ENCODE measurements around the gene PPIL1. TPM values are rescaled to one million over a fixed set of nuclear protein-coding genes. Genes with fewer than 3 reads are reported as not detected.

The PPIL1 gene
- total RNA-seq = 10 to 100 TPM; 20.9 to 38.8 (median 22.1) TPM
- polyA plus RNA-seq = 10 to 100 TPM; 18.1 to 92.3 (median 40.4) TPM
- long read RNA-seq, donor 1, transcript PPIL1-201 (4 exons, 1,739 nt) = major isoform, 18 of 18 reads
- long read RNA-seq, donor 1, partial matches to known transcripts = 0 of 18 reads
- long read RNA-seq, donor 1, other reads (novel, unspliced or antisense) = 0 of 18 reads
- long read RNA-seq, donor 2, transcript PPIL1-201 (4 exons, 1,739 nt) = major isoform, 15 of 15 reads
- long read RNA-seq, donor 2, partial matches to known transcripts = 0 of 15 reads
- long read RNA-seq, donor 2, other reads (novel, unspliced or antisense) = 0 of 15 reads

GRCh38 chr6:36874443-36875249 is at the start of gene PPIL1:
TSS of gene PPIL1 (minus strand) at chr6:36874803. CDS start at chr6:36874772, 31 bp downstream.
- H3K4me3 ChIP-seq = peak within 1 kb of the TSS; percentile 79
- no peak for TF ChIP-seq CTCF (IDR thresholded peaks at IDR 0.05)
- DNase-seq (peak; percentile 85 to 93), ATAC-seq (peak; percentile 92 to 97 (median 94))
- no peaks in the 10 kb centered on the region for H3K27me3 ChIP-seq (ENCODE audit: insufficient read depth in 3 of 3, low read length in 2 of 3)
- no peaks in the 10 kb centered on the region for H3K9me3 ChIP-seq
- WGBS, 3 donors = 0% methylated on average over 54 of the region's 54 CpGs
- peaks cover 5% of the 10 kb centered on the region for H3K4me1 ChIP-seq
- H3K36me3 ChIP-seq (ENCODE audit: insufficient read depth in 1 of 2, low read depth in 1 of 2) = peaks cover 0 to 21% of the 10 kb centered on the region in 2 donors
- intact Hi-C loops (cut with DNase I) = no loop called here
- H3K27ac ChIP-seq = peak within 1 kb of the TSS; percentile 87

- H3K4me1 ChIP-seq = peaks cover 35% of the 10 kb centered on the region
- DNase-seq = no peak
- ATAC-seq = no peak
- no peak for TF ChIP-seq CTCF (IDR thresholded peaks at IDR 0.05)
- 79 to 95% (median 90%) methylated on average over 4 of the region's 4 CpGs for WGBS, 3 donors
- intact Hi-C loops (cut with DNase I) = no loop called here
- H3K27ac ChIP-seq = no peak overlapping the region
- peaks cover 5 to 73% of the 10 kb centered on the region in 2 donors for H3K36me3 ChIP-seq (ENCODE audit: insufficient read depth in 1 of 2, low read depth in 1 of 2)
- no peak overlapping the region for H3K4me3 ChIP-seq
- no peaks in the 10 kb centered on the region for H3K9me3 ChIP-seq
- H3K27me3 ChIP-seq (ENCODE audit: insufficient read depth in 3 of 3, low read length in 2 of 3) = no peaks in the 10 kb centered on the region
Observed at GRCh38 chr6:36924131-36924530, 49.5 kb upstream of the PPIL1 start.

GRCh38 chr6:36920546-36920945 is 45.9 kb upstream of the PPIL1 start:
- TF ChIP-seq CTCF (IDR thresholded peaks at IDR 0.05) = no peak
- peaks cover 12 to 100% of the 10 kb centered on the region in 2 donors for H3K36me3 ChIP-seq (ENCODE audit: insufficient read depth in 1 of 2, low read depth in 1 of 2)
- H3K27me3 ChIP-seq (ENCODE audit: insufficient read depth in 3 of 3, low read length in 2 of 3) = no peaks in the 10 kb centered on the region
- H3K9me3 ChIP-seq = no peaks in the 10 kb centered on the region
- ATAC-seq (peak in 1 of 4 donors; percentile 38), DNase-seq (no peak)
- intact Hi-C loops (cut with DNase I) = no loop called here
- H3K4me3 ChIP-seq = no peak overlapping the region
- WGBS, 3 donors = 78 to 81% (median 79%) methylated on average over 5 of the region's 5 CpGs
- H3K27ac ChIP-seq = no peak overlapping the region
- H3K4me1 ChIP-seq = peaks cover 18% of the 10 kb centered on the region

GRCh38 chr6:36920049-36920448 is 45.4 kb upstream of the PPIL1 start:
- 86 to 94% (median 87%) methylated on average over 4 of the region's 4 CpGs for WGBS, 3 donors
- DNase-seq (no peak), ATAC-seq (peak in 2 of 4 donors; percentile 47 to 60)
- H3K36me3 ChIP-seq (ENCODE audit: insufficient read depth in 1 of 2, low read depth in 1 of 2) = peaks cover 11 to 100% of the 10 kb centered on the region in 2 donors
- H3K27me3 ChIP-seq (ENCODE audit: insufficient read depth in 3 of 3, low read length in 2 of 3) = no peaks in the 10 kb centered on the region
- no peak overlapping the region for H3K27ac ChIP-seq
- intact Hi-C loops (cut with DNase I) = no loop called here
- no peaks in the 10 kb centered on the region for H3K9me3 ChIP-seq
- peaks cover 18% of the 10 kb centered on the region for H3K4me1 ChIP-seq
- no peak overlapping the region for H3K4me3 ChIP-seq
- no peak for TF ChIP-seq CTCF (IDR thresholded peaks at IDR 0.05)

All from psoas muscle (tissue), 8 donors.